Activated CD4-positive, CD25-positive, alpha-beta regulatory T cell treated with anti-CD3 and anti-CD28 coated beads, Interleukin-2, amount 50 U/mL, for 72 hours (primary cell): Measurements from ENCODE around the gene SYNDIG1.

Experiments
- DNase-seq: peaks from one replicate; pipeline ENCODE4 v3.0.0; 2021

Gene SYNDIG1

GRCh38 chr20:24448170-24448569 is 21.3 kb upstream of the SYNDIG1 start:
- DNase-seq: no peak

DNA sequence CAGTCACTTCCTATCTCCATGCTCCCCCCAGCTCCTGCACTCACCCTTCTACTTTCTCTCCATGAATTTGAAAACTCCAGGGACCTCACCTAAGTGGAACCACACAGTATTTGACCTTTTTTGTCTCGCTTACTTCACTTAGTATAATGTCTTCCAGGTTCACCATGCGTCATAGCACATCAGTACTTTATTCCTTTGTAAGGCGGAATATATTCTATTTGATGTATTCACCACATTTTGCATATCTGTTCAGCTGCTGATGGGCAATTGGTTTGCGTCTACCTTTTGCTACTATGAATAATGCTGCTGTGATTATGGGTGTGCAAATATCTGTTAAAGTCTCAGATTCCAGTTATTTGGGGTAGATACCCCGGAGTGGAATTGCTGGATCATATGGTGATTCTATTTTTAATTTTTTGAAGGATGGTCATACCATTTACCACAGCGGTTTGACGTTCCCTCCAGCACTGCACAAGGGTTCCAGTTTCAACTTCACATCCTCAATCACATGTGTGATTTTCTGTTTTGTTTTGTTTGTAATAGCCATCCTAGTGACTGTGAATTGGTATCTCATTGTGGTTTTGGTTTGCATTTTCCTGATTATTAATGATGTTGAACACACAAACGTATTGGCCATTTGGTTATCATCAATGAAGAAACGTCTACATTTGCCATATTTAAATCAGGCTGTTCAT is 20.3 kb upstream of the SYNDIG1 start:
- DNase-seq: no peak

DNA sequence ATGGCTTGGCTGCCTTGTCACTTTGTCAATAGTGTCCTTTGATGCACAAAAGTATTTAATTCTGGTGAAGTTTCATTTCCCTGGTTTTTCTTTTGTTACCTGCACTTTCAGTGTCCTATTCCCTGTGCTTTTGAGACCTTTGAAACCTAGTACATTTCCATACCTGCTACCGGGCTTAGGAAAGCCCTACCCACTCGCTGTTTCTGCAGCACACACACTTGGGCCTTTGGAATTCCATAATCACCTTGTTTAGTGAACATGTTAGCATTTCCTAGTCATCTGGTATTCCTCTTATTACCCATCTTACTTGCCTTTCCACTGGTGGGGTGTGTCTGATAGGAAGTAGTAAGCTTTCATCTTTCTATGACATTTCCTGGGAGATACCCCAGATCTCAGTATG is 19.3 kb upstream of the SYNDIG1 start:
- no peak for DNase-seq

DNA sequence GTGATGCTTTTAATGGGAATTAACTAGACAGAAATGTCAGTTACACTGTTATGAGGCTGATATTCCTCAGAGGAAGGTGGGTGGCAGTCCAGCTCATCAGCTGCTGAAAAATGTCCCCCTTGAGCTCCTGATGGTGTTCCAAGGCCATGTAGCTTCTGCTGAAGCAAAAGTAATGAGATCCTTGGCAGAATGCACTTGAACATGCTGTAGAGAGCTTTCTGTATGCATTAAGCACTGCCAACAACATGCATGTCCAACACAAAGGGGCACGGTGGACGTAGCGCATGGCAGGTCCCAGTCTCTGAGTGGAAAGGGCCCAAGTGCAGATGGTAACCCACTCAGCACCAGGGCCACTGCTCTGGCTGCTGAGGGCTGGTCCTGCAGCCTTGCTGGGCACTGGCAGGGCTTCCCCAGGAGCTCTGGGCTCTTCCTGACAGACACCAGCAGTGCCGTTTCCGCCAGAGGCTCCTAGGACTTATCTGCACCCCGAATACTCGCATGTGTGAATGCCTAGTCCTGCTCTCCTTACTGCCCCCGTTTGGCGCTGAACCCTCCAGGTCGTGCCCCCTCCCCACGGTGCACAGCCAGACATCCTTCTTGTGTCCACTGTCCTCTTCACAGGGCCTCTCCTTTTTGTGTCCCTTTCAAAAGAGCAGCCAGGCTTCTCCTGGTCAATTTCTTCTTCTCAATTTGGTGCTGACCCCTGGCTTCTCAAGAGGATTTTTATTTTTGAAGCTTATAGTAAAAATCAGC is 18.6 kb upstream of the SYNDIG1 start:
- no peak for DNase-seq

GRCh38 chr20:24451428-24451827 is 18.0 kb upstream of the SYNDIG1 start:
- DNase-seq: no peak

- no peak for DNase-seq
Measured at GRCh38 chr20:24452016-24452415, 17.4 kb upstream of the SYNDIG1 start.

DNA sequence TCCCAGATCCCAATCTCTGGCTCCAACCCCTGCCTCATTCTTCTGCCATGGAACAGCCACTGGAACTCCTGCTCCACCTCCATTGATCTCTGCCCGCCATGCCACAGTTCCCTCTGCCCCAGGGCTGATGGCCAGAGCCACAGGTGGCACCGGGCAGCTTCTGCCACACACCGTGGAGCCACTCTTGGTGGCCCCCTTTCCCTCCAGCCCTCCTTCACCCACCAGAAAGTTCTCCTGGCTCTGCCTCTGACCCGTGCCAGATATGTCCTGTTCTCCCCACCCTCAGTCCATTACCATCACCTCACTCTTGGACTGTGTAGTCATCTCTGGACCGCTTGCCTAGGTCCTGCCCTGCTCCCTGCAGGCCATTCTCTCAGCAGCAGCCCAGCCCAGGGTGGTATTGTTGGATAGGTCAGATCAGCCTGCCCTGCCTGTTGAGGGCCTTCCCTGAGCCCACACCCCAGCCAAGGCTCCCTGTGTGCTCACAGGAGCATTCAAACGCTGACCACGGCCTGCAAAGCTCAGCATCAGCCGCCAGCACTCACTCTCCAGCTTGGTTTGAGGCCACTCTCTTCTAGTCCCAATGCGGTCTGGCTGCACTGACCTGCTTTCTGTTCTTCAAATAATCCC is 16.8 kb upstream of the SYNDIG1 start:
- no peak for DNase-seq

DNA sequence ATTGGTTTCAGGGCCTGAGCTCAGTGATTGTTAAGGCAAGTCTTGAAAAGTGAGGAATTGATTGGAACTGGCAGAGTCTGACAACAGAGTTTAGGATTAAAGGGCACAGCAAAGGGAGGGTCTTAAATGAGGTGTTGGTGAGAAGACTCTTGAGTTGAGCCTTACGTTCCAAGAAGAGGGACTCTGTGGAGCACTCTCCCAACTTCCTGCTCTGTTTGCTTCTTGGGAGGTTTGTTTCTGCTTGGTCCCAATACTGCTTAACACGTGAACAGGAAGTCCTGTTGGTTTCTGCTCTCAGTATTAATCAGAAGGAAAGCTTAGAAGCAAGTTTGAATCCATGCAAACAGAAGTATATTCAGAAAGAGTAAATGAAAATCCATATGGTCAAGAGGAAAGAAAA is 15.6 kb upstream of the SYNDIG1 start:
- no peak for DNase-seq

- no peak for DNase-seq
Measured at GRCh38 chr20:24455081-24455480, 14.3 kb upstream of the SYNDIG1 start.

DNA sequence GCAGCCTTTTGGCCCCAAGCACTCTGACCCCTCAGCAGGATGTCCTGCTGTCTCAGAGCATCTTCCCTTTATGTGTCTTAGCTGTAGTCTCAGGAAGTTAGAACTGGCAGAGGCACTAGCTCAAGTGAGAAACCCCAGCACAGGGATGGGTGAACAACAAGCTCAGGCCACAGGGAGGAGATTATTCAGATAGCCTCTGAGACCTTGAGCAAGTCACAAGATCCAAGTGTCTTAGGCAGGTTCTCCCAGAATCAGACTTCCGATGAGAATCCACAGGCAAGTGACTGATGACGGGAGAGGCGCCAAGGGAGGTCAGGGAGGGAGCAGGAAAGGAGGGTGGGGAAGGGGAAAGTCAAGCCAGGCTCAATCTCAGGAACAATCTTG is 13.0 kb upstream of the SYNDIG1 start:
- no peak for DNase-seq

GRCh38 chr20:24458436-24458835 is 11.0 kb upstream of the SYNDIG1 start:
- no peak for DNase-seq

- no peak for DNase-seq
Measured at GRCh38 chr20:24459733-24460132, 9.7 kb upstream of the SYNDIG1 start.

DNA sequence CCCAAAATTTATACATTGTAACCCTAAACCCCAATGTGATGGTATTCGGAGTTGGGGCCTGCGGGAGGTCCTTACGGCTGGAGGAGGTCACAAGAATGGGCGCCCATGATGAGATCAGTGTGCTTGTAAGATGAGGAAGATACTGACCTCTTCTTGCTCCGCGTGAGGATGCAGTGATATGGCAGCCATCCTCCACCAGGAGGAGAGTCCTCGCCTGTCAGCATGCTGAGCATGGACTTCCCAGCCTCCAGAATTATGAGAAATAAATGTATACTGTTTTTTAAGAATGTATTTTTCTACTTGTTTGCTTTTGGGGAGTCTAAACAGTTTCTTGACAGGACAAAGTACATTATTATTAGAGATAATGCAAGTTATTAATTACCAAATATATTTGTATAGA is 8.7 kb upstream of the SYNDIG1 start:
- no peak for DNase-seq

DNA sequence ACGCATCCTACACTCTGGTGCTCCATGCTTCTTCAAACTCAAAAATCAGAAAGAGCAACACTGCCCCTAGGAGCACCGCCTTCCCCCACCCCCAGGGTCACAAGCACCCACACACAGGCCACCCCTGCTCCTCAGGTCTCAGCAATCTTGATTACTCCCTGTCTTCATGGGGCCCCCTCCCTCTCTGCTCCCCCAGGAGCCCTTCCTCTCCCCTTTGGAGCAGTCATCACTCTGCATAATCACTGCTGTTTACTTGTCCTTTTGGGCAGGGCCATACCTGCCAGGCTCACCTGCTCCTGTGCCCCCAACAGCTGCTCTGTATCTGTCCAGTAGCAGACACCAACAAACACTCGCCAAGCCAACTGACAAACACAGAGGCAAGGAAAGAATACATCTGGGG is 7.6 kb upstream of the SYNDIG1 start:
- no peak for DNase-seq

GRCh38 chr20:24462460-24463010 is 6.9 kb upstream of the SYNDIG1 start:
- no peak for DNase-seq

GRCh38 chr20:24465159-24465558 is 4.3 kb upstream of the SYNDIG1 start:
- DNase-seq: no peak

DNA sequence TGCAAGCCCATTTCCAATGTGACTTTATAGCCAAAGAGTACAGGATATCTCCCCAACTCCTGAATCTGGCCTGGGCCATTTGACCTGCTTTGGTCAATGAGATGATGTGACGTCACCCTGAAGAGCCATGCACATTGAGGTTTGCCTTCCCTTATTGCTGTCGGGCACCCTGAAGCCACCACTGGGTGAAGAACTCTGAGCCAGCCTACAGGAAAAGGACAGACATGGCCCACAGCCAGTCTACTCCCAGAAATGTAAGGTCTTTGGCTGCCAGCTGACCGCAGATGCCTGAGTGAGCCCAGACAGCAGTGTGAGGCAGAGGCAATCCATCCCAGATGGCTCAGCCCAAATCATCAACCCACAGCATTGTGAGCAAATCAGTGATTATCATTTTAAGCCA is 3.7 kb upstream of the SYNDIG1 start:
- no peak for DNase-seq

DNA sequence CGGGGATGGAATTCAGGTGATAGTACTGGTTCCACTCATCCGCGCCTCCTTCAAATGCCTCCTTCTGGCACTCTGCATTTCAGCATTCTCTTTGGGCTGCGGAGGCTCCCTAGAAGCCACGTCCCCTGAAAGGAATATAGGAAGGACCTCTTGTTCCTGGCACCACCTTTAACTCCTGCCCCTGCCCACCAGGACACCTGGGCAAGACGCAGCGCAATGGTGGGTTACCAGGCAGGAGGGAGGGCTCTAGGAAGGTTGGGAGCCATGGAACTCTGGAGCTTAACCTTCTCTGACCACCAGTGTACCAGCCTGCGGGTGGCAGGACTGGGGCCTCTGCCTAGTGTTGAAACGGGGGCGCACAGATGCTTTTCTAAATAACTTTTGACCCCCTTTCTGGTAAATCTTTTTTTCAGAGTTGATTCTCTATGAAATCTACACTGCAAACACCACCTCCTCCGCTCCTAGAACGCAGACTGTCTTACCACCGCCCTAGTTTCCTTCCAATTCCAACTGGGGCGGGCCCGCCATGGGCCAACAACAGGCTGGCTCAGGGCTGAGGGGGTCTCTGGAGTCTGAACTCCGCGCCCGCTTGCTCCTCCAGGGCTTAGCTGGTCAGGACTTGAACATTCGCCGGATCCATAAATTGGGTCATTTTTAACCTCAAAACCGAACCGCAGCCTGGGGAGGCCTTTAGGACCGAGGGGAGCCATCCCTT is 871 bp upstream of the SYNDIG1 start:
- no peak for DNase-seq

DNA sequence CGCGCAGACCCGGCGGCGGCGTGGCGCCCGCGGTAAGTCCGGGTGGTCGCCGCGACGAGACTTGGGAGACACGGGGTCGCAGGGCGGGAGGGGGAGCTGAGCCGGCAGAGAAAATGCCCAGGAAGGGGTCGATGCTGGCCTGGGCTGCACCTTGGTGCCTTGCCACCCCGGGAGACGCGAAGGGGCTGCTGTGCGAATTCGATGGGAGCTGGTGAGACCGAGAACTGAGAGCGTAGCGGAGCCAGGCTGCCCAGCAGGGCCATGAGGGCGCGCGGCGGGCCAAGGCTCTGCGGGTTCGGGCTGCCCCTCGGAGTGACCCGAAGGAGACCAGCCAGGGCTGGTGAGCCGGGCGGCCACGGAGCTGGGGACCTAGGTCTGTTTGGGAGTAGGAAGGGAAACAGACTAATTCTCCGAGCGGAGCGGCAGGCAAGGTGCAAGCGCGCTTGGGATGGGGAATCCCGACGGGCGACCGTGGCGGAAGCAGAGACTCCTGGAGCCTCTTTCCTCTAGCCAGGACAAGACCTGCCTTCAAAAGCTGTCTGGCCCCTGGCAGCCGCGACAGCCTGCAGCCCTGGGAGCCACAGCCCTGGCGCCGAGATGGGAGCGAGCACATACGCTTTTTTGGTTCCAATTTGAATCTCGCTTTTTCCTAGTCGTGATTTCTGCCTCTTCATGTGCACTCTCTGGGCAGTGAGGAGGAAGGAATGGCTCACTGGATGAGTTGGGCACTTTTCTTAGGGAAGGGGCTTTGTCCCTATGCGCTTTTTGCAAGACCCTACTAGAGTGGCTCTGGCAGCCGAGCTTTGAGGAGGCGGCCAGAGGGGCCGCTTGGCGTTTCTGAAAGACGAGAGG is 691 bp downstream of the SYNDIG1 start:
- DNase-seq: no peak

- no peak for DNase-seq
Measured at GRCh38 chr20:24470746-24471582, 1.5 kb downstream of the SYNDIG1 start.

GRCh38 chr20:24472426-24472825 is 3.0 kb downstream of the SYNDIG1 start:
- no peak for DNase-seq
